ENCODE measurements around the gene GFY.

Gene GFY

DNA sequence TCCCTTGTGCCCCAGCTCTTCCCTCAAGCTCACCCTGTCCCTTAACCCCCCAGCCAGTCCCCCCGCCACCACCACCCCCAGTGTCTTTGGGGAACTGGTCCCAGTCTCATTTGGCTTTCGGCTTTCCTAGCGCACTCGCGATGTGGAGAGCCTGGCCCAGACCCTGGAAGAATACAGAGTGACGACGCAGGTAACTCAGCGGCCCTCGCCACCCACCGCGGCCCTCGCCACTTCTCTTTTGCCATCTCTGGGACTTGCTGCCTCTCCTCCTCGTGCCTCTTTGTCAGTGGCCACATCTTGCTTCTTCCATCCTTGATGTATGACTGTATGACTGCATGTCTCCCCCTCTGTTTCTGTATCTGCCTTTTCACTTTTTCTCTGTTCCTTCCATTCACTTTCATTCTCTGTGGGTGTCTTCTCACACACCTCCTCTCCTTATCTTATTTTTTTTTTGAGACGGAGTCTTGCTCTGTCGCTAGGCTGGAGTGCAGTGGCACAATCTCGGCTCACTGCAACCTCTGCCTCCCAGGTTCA, 17.6 kb upstream of the GFY start:
- TF ChIP-seq, protein P1, sequence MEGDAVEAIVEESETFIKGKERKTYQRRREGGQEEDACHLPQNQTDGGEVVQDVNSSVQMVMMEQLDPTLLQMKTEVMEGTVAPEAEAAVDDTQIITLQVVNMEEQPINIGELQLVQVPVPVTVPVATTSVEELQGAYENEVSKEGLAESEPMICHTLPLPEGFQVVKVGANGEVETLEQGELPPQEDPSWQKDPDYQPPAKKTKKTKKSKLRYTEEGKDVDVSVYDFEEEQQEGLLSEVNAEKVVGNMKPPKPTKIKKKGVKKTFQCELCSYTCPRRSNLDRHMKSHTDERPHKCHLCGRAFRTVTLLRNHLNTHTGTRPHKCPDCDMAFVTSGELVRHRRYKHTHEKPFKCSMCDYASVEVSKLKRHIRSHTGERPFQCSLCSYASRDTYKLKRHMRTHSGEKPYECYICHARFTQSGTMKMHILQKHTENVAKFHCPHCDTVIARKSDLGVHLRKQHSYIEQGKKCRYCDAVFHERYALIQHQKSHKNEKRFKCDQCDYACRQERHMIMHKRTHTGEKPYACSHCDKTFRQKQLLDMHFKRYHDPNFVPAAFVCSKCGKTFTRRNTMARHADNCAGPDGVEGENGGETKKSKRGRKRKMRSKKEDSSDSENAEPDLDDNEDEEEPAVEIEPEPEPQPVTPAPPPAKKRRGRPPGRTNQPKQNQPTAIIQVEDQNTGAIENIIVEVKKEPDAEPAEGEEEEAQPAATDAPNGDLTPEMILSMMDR (IDR thresholded peaks at IDR 0.05; ENCODE audit: extremely low read depth, insufficient read depth, missing control alignments) = no peak
- no peak for DNase-seq (ENCODE audit: low spot score)
- in situ Hi-C loops (cut with MboI; ENCODE audit: low pct_unique_long_range_greater_than_20kb, low sequenced_read_pairs, unreplicated experiment) = no loop called here

GRCh38 chr19:49408816-49409440, 16.3 kb upstream of the GFY start:
- DNase-seq (ENCODE audit: low spot score) = no peak
- TF ChIP-seq, protein P1 (IDR thresholded peaks at IDR 0.05; ENCODE audit: extremely low read depth, insufficient read depth, missing control alignments) = no peak
- in situ Hi-C loops (cut with MboI; ENCODE audit: low pct_unique_long_range_greater_than_20kb, low sequenced_read_pairs, unreplicated experiment) = no loop called here

DNA sequence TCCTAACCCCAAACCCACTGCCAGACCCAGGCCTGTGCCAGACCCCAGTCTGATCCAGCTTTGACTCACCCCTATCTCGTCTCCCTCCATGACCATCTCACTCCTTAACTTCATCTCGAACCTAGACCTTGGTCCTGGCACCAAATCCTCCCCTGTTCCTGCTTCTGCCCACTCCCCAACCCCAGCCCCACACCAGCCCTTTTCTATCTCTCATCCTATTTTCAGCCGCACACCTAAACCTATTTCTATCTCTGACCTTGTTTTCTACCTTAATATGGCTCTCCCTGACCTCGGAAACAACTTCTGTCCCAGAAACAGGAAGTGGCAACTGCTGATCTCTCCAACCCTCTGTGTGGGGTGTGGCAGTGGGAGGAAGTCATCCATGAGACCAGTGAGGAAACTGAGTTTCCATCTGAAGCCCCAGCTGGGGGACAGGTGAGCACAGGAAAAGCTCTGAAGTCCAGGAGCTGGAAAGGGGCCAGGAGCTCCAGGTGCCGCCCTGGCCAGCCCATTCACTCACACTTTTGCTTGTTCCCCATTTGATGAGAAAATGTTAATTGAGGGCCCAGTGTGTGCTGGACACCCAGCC, 15.7 kb upstream of the GFY start:
- TF ChIP-seq, protein P1 (IDR thresholded peaks at IDR 0.05; ENCODE audit: extremely low read depth, insufficient read depth, missing control alignments) = no peak
- in situ Hi-C loops (cut with MboI; ENCODE audit: low pct_unique_long_range_greater_than_20kb, low sequenced_read_pairs, unreplicated experiment) = no loop called here
- DNase-seq (ENCODE audit: low spot score) = no peak

GRCh38 chr19:49411681-49412326, 13.4 kb upstream of the GFY start:
- DNase-seq (ENCODE audit: low spot score) = no peak
- in situ Hi-C loops (cut with MboI; ENCODE audit: low pct_unique_long_range_greater_than_20kb, low sequenced_read_pairs, unreplicated experiment) = no loop called here
- TF ChIP-seq, protein P1 (IDR thresholded peaks at IDR 0.05; ENCODE audit: extremely low read depth, insufficient read depth, missing control alignments) = no peak

DNA sequence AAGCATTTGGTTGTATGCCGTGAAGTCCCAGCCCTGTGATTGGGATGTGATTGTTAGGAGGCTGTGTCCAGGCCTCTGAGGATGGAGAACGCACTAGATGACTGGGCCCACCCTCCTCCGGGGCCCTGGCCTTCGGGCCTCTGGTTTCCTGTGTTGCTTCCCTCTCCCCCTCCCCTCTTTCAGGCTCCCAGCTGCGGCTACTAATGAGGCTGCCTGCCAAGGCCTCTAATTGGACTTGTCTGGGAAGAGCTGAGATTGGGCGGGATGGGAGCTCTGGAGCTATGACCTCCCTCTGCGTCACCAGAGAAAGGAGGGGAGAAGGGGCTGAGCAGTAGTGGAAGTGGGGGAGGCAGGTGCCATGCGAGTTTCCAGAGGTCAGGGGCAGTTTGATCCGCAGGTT, 11.8 kb upstream of the GFY start:
- TF ChIP-seq, protein P1 (IDR thresholded peaks at IDR 0.05; ENCODE audit: extremely low read depth, insufficient read depth, missing control alignments) = no peak
- no peak for DNase-seq (ENCODE audit: low spot score)
- in situ Hi-C loops (cut with MboI; ENCODE audit: low pct_unique_long_range_greater_than_20kb, low sequenced_read_pairs, unreplicated experiment) = no loop called here

- TF ChIP-seq, protein P1 (IDR thresholded peaks at IDR 0.05; ENCODE audit: extremely low read depth, insufficient read depth, missing control alignments) = no peak
- DNase-seq (ENCODE audit: low spot score) = no peak
- in situ Hi-C loops (cut with MboI; ENCODE audit: low pct_unique_long_range_greater_than_20kb, low sequenced_read_pairs, unreplicated experiment) = no loop called here
Measured at GRCh38 chr19:49414256-49414655, 10.9 kb upstream of the GFY start.

Data from GM13977 (cell line).